HPDE6-E6E7 (cell line): Measurements from ENCODE around the gene DNMT3A.

ENCODE experiments used
- DNase-seq: peaks from one replicate; pipeline ENCODE4 v3.0.0; 2011; ENCODE audit warnings: missing footprints; ENCODE audit errors: extremely low spot score

DNMT3A gene

DNA sequence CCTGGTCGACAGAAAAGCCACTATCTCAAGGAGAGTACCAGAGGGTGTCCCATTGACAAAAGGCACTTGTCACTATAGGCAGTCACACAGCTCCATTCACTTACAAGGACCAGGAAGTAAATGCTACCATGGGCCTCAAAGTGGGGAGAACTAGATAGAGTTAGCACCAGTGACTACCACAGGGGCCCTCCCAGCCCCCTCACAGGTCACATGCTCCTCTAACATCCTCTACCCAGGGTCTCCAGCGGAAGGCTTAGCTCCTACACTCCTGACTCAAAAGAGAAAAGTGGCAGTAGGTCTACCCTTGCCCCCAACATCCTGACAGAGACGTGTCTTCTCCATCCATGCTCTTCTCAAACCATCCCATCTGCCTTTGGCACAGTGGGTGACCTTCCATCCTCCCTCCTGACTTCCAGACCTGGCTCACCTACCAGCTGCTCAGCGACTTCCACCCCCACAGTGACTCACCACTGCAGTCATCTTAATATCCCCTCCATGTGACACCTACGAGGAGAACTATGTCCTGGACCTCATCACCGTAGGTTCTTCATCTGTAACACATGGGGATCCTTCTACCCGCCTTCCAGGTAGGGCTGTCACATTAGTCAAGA lies 5.6 kb upstream of the DNMT3A start:
- DNase-seq: no peak

DNA sequence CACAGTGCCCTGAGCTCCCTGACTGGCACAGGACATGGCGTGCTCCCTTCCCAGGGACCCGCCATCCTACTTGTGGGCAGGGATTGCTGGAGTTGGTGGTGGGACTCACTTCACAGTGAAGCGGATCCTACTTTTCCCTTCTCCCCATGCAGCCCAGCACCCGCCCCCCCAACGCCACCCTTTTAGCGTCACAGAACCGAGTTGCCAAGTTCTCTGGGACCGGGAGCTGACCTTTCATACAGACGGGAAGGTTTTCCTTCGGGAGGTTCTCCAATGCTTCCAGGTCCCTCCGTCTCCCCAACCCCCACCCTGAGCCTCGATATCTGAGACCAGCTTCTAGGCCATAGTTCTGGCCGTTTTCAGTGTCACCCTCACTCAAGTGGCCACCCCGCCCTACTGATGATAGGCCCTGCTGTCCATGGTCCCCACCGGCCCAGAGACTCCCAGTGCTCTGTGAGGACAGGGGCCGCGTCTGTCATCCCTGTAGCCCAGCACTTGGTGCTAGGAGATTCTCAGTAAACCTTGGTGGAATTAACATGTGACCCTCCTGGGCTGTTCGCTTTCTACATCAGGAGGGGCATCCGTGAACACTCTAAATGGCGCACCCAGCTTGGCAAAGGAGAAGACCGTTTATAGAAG lies 1.6 kb upstream of the DNMT3A start:
- DNase-seq: no peak

DNA sequence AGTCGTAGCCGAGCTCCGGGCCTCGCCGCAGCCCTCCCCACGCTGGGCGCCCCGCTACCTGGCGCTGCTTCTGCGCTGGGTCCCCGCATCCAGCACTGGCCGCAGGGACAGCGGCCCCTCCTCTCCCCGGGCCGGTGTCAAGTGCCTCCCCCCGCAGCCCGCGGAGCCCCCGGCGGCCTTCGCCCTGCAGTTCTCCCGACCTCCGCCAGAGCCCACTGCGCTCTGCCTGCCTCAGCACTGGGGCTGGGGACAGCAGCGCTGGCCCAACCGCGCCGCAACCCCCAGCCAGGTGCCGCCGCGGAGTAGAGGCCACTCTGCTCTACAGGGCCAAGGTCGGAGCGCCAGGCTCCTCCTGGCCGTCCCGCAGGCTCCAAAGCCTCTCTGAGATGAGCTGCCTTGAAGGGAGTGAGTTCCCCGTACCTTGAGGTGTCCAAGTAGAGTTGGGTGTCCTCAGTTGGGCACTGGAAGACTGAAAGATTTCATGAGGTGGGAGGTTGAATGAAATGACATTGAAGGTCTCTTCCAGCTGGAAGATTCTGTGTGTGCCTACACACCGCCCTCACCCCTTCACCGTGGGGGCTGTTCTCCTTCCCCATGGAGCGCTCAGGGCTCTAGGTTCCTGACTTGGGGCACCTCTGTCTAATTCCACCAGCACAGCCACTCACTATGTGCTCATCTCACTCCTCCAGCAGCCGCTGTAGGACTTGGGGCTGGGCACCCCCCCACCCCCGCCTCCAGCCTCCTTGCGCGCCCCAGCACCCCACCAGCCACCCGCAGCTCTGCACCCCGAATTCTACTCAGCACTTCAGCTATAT lies 854 bp upstream of the DNMT3A start:
- DNase-seq: peak; percentile 83

DNA sequence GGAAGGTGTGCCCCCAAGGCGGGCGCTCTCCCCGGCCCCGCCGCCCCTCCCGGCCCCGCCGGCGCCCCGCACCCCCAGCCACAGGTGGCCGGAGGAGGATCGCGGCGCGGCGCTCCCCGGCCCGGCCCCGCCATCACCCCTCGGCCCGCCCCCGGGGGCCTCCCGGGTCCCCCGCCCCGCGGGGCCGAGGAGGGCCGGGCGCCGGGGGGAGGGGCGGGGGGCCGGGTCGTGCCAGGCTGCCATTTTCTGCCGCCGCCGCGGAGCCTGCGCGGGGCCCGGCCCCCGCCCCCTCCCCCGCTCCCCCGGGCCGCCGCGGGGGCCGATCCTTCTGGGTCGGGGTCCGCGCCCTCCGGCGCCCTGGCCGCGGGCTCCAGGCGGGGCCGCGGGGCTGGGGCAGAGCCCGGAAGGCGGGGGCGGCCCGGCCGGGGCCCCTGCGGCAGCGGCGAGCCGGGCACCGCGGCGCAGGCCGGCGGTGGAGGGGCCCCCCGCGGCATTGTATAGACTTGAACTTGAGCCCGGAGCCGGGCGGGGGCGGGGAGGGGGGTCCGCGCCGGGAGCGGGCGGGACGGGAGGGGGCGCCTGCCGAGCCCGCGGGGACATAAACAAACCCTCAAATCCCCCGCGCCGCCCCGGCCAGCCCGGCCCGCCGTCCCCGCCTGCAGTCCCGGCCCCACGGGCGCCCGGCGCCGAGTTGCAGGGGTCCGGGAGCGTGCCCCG lies 556 bp downstream of the DNMT3A start:
- DNase-seq: no peak

DNA sequence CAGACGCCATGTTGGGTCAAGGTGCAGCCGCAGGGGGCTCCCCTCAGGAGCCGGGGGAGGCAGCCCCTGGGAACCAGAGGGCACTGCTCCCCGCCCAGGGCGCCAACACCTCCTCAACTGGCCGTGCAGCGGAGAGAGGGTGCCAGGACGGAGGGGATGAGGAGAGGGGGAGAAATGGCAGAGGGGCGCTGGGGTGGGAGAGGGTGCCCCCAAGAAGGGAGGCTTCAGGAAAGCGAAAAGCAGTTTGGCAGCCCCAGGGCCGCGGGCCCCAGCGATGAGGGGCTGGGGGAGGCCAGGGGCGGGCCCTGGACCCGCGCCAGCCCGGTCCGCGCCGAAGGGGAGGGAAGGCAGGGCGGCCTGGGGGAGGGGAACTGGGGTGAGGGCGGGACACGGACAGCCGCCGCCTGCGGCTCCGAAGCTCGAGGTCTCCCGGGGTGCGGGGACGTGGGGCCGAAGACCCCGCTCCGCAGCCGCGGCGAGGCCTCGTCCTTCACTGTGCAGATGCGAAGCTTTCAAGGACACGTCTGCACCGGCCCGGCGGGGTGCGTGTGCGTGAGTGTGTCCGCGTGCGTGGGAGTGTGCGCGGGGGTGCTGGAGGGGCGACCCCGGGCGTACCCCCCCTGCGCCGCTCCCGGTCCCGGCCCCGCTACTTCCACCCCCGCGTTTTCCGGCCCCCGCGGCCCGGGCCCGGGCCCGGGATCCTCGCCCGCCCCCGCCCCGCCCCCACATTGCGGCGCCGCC lies 1.4 kb downstream of the DNMT3A start:
- no peak for DNase-seq

DNA sequence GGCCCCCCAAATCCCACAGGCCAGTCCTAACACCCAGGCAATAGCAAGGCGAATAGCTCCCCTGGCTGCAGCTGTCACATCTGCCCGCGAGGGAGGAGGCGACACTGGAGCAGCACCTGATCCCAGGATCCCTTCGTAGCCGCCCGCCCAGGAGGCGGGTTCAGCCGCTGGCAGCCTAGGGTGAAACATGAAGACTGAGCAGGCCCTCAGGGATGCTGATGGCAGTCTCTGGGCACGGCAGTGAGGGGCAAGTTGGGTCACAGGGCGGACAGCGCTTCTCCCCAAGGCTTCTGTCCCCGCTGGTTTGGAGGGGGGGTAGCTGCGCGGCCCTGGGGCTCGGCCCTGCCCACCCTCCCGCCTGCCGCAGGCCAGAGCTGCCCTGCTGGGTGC lies 1.9 kb downstream of the DNMT3A start:
- no peak for DNase-seq

GRCh38 chr2:25339211-25339674 lies 2.5 kb downstream of the DNMT3A start:
- DNase-seq: no peak

DNA sequence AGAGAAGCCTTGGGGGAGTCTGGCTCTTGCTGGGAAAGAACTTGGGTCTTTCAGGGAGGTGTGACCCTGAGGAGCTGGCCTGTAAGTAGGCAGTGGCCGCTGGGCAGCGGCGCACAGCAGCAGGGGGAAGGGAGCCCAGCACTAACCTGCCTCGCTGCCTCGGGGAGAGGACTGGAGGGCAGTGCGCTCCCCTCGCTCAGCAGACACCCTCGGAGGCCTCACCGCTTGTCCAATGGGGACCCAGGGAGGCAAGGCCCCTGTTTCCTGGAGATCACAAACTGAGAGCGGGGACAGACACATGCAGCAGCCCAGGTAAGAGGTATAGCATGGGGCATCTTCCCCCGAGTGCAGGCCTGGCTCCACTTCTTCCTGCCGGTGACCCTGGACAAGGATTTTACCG lies 3.3 kb downstream of the DNMT3A start:
- no peak for DNase-seq

DNA sequence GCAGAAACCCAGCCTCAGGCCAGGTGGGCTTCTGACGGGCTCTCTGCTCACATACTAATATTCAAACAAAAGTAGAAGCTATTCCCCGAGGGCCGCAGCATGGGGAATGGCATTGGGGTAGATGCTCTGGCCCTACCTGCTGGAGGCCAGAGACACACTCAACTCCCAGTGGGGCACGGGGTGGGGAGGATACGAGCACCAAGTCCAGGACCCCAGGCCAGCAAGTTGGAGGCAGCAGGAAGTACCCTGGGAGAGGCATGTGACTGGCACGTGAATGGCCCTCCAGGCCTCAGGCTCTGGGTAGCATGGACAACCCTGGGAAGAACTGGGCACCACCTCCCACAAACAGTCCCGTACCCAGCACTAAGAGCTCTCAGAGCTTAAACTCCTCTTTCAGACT lies 3.8 kb downstream of the DNMT3A start:
- no peak for DNase-seq

GRCh38 chr2:25337276-25337675 lies 4.4 kb downstream of the DNMT3A start:
- no peak for DNase-seq

GRCh38 chr2:25336383-25336841 lies 5.3 kb downstream of the DNMT3A start:
- DNase-seq: no peak

GRCh38 chr2:25335971-25336370 lies 5.8 kb downstream of the DNMT3A start:
- DNase-seq: no peak

DNA sequence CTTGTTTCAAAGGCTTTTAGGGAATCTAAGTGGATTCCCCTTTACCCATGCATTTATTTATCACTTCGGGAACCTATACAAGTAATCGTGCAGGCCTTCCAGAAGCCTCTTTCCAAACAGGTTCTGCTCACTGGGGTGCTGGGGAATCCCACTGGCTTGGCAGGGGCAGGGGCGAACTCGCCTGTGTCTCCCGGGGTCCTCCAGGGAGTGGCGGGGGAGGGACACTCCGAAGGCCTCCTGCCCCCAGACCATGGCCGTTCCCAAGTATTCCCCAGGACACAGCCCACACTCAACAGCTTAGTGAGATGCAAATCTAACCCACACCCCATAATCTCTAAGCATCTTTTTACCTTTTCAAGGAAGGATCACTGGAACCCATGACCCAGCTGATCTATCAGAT lies 6.5 kb downstream of the DNMT3A start:
- DNase-seq: no peak

- DNase-seq: no peak
These were observed 7.2 kb downstream of the DNMT3A start for GRCh38 chr2:25334482-25334881.

DNA sequence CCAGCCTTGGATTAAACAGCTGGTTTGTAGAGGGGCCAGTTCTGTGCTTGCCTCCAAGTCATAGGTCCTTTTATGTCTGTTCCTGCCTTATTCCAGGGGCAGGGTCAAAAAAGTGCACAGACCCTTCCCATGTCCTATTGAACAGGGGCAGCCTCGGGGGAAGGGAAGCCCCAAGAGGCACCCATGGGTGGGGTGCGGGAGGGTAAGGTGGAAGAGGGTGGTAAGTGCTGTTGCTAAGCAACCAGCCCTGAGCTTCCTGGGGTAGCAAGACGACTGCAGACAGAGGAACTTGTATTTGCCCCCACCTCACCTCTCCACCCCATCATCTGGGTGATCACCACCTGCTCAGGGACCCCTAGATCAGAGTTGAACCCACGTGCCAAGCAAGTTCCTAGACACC lies 7.7 kb downstream of the DNMT3A start:
- no peak for DNase-seq

DNA sequence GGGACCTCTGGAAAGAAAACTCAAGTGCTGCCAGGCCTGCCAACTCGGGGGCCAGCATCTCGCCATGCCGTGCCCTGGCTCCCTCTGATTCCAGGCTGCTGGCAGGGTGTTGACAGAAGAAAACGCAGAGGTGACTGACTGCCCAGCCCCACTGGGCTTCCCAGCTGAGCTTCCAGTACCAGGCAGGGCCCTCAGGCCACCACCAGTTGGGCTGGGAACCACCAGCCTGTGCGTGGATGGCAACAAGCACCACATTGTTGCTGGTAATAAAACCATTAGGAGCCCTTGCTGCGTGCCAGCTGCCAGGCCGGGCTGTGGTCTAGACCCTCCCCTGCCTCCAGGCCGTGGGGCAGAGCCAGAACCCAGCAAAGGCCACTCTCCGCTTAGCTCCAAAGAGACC lies 9.2 kb downstream of the DNMT3A start:
- no peak for DNase-seq

GRCh38 chr2:25331686-25332365 lies 9.9 kb downstream of the DNMT3A start:
- DNase-seq: no peak

DNA sequence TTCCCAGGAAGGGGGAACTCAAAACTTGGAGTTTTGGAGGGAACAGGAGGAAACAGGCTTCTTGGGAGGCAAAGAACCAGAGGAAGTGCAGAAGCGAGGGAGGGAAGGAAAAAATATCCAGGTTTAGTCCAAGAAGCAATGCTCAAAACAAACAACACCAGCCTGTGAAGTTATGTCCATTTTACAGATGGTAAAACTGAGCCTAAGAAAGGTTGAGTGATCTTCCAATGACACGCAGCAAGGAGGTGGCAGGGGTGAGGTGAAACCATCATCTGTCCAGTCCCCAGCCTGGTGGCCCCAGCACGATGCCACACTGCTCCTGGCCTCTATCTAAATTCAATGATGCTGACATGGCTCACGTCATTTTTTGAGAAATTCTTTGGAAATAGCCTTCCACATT lies 10.8 kb downstream of the DNMT3A start:
- DNase-seq: no peak

DNA sequence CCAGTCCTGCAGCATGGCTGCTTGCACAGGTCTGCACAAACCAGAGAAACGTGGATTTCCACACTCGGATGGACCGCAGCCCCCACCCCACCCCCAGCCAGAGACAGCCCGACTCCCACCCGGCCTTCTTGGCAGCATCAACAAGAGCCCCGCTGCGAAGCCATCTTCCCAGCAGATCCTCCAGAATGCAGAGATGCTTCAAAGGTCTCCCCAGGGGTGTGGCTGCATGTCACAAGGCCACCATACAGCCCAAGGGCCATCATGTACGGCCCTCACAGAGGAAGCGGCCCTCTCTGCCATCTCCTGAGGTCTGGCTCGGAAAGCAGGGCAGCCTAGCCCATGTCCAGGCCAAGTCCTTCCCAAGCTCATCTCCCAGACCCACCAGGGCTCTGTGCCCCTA lies 11.5 kb downstream of the DNMT3A start:
- DNase-seq: no peak

DNA sequence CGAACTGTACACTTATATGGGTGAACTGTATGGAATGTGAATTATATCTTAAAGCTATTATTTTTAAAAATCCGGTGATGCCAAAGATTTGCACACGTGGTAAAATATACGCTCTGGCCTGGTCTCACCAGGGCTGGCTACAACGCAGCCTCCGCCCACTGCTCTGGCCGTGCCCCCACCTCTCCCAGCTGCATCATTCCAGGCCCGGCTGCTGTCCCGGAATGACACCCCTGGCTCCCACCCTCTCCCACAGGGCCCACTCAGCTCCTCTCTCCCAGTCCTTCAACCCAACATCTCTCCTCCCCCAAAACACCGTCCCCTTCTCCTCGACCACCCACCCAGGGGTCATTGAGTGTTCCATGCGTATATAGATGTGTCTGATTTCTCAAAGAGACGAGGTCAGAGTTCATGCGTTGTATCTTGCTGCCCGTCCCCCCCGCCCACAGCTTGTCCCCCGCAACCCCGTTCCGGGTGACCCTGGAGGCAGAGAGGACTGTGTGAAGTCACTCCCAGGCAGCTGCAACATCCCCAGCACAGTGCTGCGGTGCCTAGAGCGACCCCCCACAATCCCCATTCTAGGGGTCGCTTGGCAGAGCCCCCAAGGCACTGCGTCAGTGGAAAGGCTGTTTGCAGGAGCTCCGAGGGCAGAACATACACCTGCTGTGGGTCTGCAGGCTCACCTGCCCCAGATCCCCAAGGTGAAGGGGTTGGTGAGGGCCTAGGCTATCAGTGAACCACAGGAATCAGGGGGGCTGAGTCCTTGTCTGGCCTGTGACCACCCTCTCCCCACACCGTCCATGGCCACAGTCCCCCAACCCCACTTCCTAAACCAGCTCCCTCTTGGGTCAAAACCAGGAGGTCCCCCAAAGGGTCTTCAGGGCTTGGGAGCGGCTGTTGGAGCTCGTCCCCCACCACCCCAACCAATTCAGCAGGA lies 13.3 kb downstream of the DNMT3A start:
- no peak for DNase-seq
